Liver (tissue), 9 donors: ENCODE measurements around the gene TACC2. TPM values are rescaled to one million over a fixed set of nuclear protein-coding genes. Genes with fewer than 3 reads are reported as not detected.

Experiments
- DNase-seq: peaks from one replicate; pipeline ENCODE4 v3.0.0-alpha.2; 2017; ENCODE audit warnings: low spot score
- H3K27ac ChIP-seq, 2 donors: one replicate each; pipeline ENCODE4 v1.7.0; 2013; ENCODE audit warnings: inconsistent platforms in 2 of 2, low read length in 2 of 2, control low read depth in 1 of 2, low read depth in 1 of 2, mild to moderate bottlenecking in 1 of 2
- H3K27me3 ChIP-seq, 4 donors: one replicate each; pipeline versions ENCODE4 v1.6.1 to v1.7.0; 2013; ENCODE audit warnings: low read length in 3 of 4, inconsistent platforms in 1 of 4, mild to moderate bottlenecking in 1 of 4, moderate library complexity in 1 of 4; ENCODE audit not compliant: control insufficient read depth in 4 of 4, insufficient read depth in 4 of 4
- H3K36me3 ChIP-seq, 4 donors: one replicate each; pipeline versions ENCODE4 v1.6.1 to v1.7.0; 2013; ENCODE audit warnings: low read length in 3 of 4, mild to moderate bottlenecking in 3 of 4, low read depth in 1 of 4, moderate library complexity in 1 of 4; ENCODE audit not compliant: control insufficient read depth in 4 of 4, insufficient read depth in 3 of 4
- H3K4me1 ChIP-seq, 4 donors: one replicate each; pipeline versions ENCODE4 v1.6.1 to v1.7.0; 2013; ENCODE audit warnings: low read length in 3 of 4, mild to moderate bottlenecking in 3 of 4, moderate library complexity in 1 of 4; ENCODE audit not compliant: control insufficient read depth in 4 of 4, insufficient read depth in 4 of 4
- H3K4me3 ChIP-seq, 3 donors: one replicate each; pipeline versions ENCODE4 v1.6.1 to v1.7.0; 2013; ENCODE audit warnings: low read length in 3 of 3, control low read depth in 1 of 3, low read depth in 1 of 3, mild to moderate bottlenecking in 1 of 3
- H3K9ac ChIP-seq, 2 donors: one replicate each; pipeline ENCODE4 v1.7.0; 2013; ENCODE audit warnings: low read length in 2 of 2, mild to moderate bottlenecking in 2 of 2, moderate library complexity in 2 of 2, control low read depth in 1 of 2, low read depth in 1 of 2
- H3K9me3 ChIP-seq, 4 donors: one replicate each; pipeline versions ENCODE4 v1.6.1 to v1.7.0; 2013; ENCODE audit warnings: low read length in 3 of 4; ENCODE audit not compliant: control insufficient read depth in 4 of 4
- EGR1 ChIP-seq, 2 donors: IDR thresholded peaks; 2 replicates each; pipeline ENCODE4 v1.6.1; 2016 to 2018; ENCODE audit warnings: antibody characterized with exemption in 2 of 2, low read depth in 2 of 2
- FOXA1 ChIP-seq: IDR thresholded peaks from 2 replicates; pipeline ENCODE4 v1.6.1; 2016; ENCODE audit warnings: antibody characterized with exemption
- FOXA2 ChIP-seq: IDR thresholded peaks from 2 replicates; pipeline ENCODE4 v1.6.1; 2016; ENCODE audit warnings: antibody characterized with exemption
- GABPA ChIP-seq, 2 donors: IDR thresholded peaks in 1 of 2; conservative IDR thresholded peaks in 1 of 2; 2 replicates each; pipeline ENCODE4 v1.6.1; 2016; ENCODE audit warnings: antibody characterized with exemption in 2 of 2, mild to moderate bottlenecking in 1 of 2, moderate library complexity in 1 of 2
- HNF4A ChIP-seq, 2 donors: conservative IDR thresholded peaks; 2 replicates each; pipeline ENCODE4 v1.6.1; 2016; ENCODE audit warnings: antibody characterized with exemption in 2 of 2, mild to moderate bottlenecking in 2 of 2
- HNF4G ChIP-seq: IDR thresholded peaks from 2 replicates; pipeline ENCODE4 v1.6.1; 2016; ENCODE audit warnings: antibody characterized with exemption
- JUND ChIP-seq, 2 donors: IDR thresholded peaks; 2 replicates each; pipeline ENCODE4 v1.6.1; 2016; ENCODE audit warnings: antibody characterized with exemption in 2 of 2
- NR2F2 ChIP-seq: IDR thresholded peaks from 2 replicates; pipeline ENCODE4 v1.6.1; 2016; ENCODE audit warnings: antibody characterized with exemption
- RAD21 ChIP-seq, 2 donors: IDR thresholded peaks; 2 replicates each; pipeline ENCODE4 v1.6.1; 2016; ENCODE audit warnings: antibody characterized with exemption in 2 of 2, mild to moderate bottlenecking in 2 of 2
- RXRA ChIP-seq, 2 donors: IDR thresholded peaks; 2 replicates each; pipeline ENCODE4 v1.6.1; 2017 to 2018; ENCODE audit warnings: antibody characterized with exemption in 2 of 2, mild to moderate bottlenecking in 1 of 2
- SP1 ChIP-seq: IDR thresholded peaks from 2 replicates; pipeline ENCODE4 v1.6.1; 2018; ENCODE audit warnings: antibody characterized with exemption, mild to moderate bottlenecking
- TAF1 ChIP-seq: conservative IDR thresholded peaks from 2 replicates; pipeline ENCODE4 v1.6.1; 2016; ENCODE audit warnings: antibody characterized with exemption, mild to moderate bottlenecking
- YY1 ChIP-seq: IDR thresholded peaks from 2 replicates; pipeline ENCODE4 v1.6.1; 2016; ENCODE audit warnings: antibody characterized with exemption, mild to moderate bottlenecking
- WGBS: extraction: QIAGEN DNeasy Blood & Tissue Kit; methylation state at CpG from one replicate; pipeline ENCODE4 v1.1.7; 2013; 5-methylcytosine and 5-hydroxymethylcytosine counted together
- polyA plus RNA-seq, 2 donors: library from polyadenylated mRNA; stranded (reverse) in 1 of 2; unstranded in 1 of 2; fragments of 200-250 nt in 1 of 2; fragments of >200 nt in 1 of 2; fragmentation: Nextera tagmentation in 1 of 2; extraction: Ambion mirVana in 1 of 2; gene quantifications; one replicate each; pipeline versions ENCODE4 v1.2.1 to v1.2.3, GENCODE V29; 2013 to 2015
- total RNA-seq, 2 donors: library from RNA; depleted of rRNA; stranded (reverse); fragments of >200 nt; gene quantifications; one replicate each; pipeline ENCODE4 v1.2.3, GENCODE V29; 2014
- TF ChIP-seq, protein P1 (sequence below): IDR thresholded peaks from 2 replicates; pipeline ENCODE4 v1.6.1; 2016; ENCODE audit warnings: antibody characterized with exemption
- TF ChIP-seq, protein P2 (sequence below): IDR thresholded peaks from 2 replicates; pipeline ENCODE4 v1.6.1; 2016; ENCODE audit warnings: antibody characterized with exemption
- TF ChIP-seq, protein P3 (sequence below): IDR thresholded peaks from 2 replicates; pipeline ENCODE4 v1.6.1; 2016; ENCODE audit warnings: antibody characterized with exemption, mild to moderate bottlenecking
- TF ChIP-seq, protein P4 (sequence below): fragments of 150-350 bp; IDR thresholded peaks from 2 replicates; pipeline ENCODE4 v1.5.1; 2017; ENCODE audit warnings: improper control_type of control experiment, low read depth, low read length; ENCODE audit not compliant: missing input control
- TF ChIP-seq, protein P5 (sequence below): IDR thresholded peaks from 2 replicates; pipeline ENCODE4 v1.6.1; 2016; ENCODE audit warnings: antibody characterized with exemption
- donor health status: healthy.
- donor health status: healthy.
- donor health status: healthy.
- donor health status: healthy.
- donor health status: healthy.

The TACC2 gene
- total and polyA plus RNA-seq, 4 donors, result 1.5 to 9.1 (median 7.8) TPM

DNA sequence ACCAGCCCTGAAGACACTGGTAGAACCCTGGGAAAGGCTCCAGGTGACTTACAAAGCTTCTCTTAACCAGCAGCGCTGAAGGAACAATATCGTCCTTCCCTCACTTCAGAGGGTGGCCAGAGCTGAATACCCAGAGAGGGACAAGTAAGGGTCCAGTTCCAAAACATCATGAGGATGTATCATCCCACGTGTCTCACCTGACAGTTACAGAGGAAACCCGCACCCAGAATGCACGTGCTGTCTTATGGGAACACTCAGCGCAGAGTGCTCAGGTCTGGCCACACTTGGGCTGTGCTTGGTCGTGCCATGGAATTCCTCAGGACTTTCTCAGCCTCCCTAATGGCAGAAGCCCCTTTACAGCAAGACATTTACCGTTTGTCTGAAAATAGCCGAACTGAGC, 235.2 kb downstream of the TACC2 start:
- no peak for DNase-seq
- TF ChIP-seq, protein P1, sequence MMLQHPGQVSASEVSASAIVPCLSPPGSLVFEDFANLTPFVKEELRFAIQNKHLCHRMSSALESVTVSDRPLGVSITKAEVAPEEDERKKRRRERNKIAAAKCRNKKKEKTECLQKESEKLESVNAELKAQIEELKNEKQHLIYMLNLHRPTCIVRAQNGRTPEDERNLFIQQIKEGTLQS, result no peak
- TF ChIP-seq NR2F2, result no peak
- TF ChIP-seq HNF4A (conservative IDR thresholded peaks at IDR 0.05), result no peak
- no peak for TF ChIP-seq YY1
- no peak for TF ChIP-seq HNF4G
- no peak for TF ChIP-seq GABPA (IDR thresholded peaks at IDR 0.05 in 1 of 2, conservative IDR thresholded peaks at IDR 0.05 in 1 of 2)
- TF ChIP-seq EGR1 (IDR thresholded peaks at IDR 0.05; ENCODE audit: low read depth in 2 of 2), result no peak
- TF ChIP-seq, protein P2, sequence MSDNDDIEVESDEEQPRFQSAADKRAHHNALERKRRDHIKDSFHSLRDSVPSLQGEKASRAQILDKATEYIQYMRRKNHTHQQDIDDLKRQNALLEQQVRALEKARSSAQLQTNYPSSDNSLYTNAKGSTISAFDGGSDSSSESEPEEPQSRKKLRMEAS, result no peak
- no peak for TF ChIP-seq JUND (IDR thresholded peaks at IDR 0.05)
- TF ChIP-seq, protein P3, sequence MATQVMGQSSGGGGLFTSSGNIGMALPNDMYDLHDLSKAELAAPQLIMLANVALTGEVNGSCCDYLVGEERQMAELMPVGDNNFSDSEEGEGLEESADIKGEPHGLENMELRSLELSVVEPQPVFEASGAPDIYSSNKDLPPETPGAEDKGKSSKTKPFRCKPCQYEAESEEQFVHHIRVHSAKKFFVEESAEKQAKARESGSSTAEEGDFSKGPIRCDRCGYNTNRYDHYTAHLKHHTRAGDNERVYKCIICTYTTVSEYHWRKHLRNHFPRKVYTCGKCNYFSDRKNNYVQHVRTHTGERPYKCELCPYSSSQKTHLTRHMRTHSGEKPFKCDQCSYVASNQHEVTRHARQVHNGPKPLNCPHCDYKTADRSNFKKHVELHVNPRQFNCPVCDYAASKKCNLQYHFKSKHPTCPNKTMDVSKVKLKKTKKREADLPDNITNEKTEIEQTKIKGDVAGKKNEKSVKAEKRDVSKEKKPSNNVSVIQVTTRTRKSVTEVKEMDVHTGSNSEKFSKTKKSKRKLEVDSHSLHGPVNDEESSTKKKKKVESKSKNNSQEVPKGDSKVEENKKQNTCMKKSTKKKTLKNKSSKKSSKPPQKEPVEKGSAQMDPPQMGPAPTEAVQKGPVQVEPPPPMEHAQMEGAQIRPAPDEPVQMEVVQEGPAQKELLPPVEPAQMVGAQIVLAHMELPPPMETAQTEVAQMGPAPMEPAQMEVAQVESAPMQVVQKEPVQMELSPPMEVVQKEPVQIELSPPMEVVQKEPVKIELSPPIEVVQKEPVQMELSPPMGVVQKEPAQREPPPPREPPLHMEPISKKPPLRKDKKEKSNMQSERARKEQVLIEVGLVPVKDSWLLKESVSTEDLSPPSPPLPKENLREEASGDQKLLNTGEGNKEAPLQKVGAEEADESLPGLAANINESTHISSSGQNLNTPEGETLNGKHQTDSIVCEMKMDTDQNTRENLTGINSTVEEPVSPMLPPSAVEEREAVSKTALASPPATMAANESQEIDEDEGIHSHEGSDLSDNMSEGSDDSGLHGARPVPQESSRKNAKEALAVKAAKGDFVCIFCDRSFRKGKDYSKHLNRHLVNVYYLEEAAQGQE, result no peak
- no peak for TF ChIP-seq RAD21 (IDR thresholded peaks at IDR 0.05)
- no peak for TF ChIP-seq SP1
- TF ChIP-seq, protein P4, sequence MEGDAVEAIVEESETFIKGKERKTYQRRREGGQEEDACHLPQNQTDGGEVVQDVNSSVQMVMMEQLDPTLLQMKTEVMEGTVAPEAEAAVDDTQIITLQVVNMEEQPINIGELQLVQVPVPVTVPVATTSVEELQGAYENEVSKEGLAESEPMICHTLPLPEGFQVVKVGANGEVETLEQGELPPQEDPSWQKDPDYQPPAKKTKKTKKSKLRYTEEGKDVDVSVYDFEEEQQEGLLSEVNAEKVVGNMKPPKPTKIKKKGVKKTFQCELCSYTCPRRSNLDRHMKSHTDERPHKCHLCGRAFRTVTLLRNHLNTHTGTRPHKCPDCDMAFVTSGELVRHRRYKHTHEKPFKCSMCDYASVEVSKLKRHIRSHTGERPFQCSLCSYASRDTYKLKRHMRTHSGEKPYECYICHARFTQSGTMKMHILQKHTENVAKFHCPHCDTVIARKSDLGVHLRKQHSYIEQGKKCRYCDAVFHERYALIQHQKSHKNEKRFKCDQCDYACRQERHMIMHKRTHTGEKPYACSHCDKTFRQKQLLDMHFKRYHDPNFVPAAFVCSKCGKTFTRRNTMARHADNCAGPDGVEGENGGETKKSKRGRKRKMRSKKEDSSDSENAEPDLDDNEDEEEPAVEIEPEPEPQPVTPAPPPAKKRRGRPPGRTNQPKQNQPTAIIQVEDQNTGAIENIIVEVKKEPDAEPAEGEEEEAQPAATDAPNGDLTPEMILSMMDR, result no peak
- TF ChIP-seq RXRA (IDR thresholded peaks at IDR 0.05), result no peak
- Histone ChIP-seq H3K4me1 (no peaks in the 10 kb centered on the region), H3K27ac (no peak overlapping the region), H3K36me3 (peaks cover 3 to 53% (median 18%) of the 10 kb centered on the region in 4 donors), H3K4me3 (no peak overlapping the region), H3K9me3 (no peaks in the 10 kb centered on the region), H3K9ac (no peak overlapping the region), H3K27me3 (no peaks in the 10 kb centered on the region)
- 96% methylated on average over 9 of the region's 9 CpGs for WGBS

DNA sequence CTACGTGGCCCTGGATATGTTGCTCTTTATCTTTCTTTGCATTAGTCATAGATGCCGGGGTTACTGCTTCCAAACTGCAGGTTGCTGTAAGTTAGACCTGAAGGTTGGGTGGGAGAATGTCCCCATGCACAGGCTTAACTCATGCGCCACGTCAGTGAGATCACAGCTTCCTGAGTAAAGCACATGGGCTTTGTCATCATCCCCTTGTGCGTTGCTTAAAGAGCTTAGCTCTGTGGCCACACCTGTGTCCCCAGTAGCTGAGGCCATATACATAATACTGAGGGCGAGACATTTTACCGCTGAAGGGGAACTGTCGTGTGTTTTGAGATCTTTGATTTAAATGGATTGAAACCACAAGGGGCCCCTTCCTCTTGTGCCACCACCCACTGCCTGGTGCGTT, 236.4 kb downstream of the TACC2 start:
- WGBS, result 86% methylated on average over 9 of the region's 9 CpGs
- Histone ChIP-seq H3K4me1 (no peaks in the 10 kb centered on the region), H3K9me3 (no peaks in the 10 kb centered on the region), H3K4me3 (no peak overlapping the region), H3K27me3 (no peaks in the 10 kb centered on the region), H3K36me3 (peaks cover 3 to 55% (median 18%) of the 10 kb centered on the region in 4 donors), H3K27ac (no peak overlapping the region), H3K9ac (no peak overlapping the region)
- no peak for DNase-seq
- TF ChIP-seq GABPA (IDR thresholded peaks at IDR 0.05 in 1 of 2, conservative IDR thresholded peaks at IDR 0.05 in 1 of 2), result no peak
- TF ChIP-seq JUND (IDR thresholded peaks at IDR 0.05), result no peak
- TF ChIP-seq, protein P4, result no peak
- TF ChIP-seq YY1, result no peak
- TF ChIP-seq, protein P5, sequence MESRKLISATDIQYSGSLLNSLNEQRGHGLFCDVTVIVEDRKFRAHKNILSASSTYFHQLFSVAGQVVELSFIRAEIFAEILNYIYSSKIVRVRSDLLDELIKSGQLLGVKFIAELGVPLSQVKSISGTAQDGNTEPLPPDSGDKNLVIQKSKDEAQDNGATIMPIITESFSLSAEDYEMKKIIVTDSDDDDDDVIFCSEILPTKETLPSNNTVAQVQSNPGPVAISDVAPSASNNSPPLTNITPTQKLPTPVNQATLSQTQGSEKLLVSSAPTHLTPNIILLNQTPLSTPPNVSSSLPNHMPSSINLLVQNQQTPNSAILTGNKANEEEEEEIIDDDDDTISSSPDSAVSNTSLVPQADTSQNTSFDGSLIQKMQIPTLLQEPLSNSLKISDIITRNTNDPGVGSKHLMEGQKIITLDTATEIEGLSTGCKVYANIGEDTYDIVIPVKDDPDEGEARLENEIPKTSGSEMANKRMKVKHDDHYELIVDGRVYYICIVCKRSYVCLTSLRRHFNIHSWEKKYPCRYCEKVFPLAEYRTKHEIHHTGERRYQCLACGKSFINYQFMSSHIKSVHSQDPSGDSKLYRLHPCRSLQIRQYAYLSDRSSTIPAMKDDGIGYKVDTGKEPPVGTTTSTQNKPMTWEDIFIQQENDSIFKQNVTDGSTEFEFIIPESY, result no peak
- TF ChIP-seq HNF4G, result no peak
- no peak for TF ChIP-seq FOXA2
- no peak for TF ChIP-seq TAF1
- no peak for TF ChIP-seq EGR1 (IDR thresholded peaks at IDR 0.05; ENCODE audit: low read depth in 2 of 2)
- no peak for TF ChIP-seq FOXA1
